ENCODE results near the gene FOXN1.

Gene FOXN1

DNA sequence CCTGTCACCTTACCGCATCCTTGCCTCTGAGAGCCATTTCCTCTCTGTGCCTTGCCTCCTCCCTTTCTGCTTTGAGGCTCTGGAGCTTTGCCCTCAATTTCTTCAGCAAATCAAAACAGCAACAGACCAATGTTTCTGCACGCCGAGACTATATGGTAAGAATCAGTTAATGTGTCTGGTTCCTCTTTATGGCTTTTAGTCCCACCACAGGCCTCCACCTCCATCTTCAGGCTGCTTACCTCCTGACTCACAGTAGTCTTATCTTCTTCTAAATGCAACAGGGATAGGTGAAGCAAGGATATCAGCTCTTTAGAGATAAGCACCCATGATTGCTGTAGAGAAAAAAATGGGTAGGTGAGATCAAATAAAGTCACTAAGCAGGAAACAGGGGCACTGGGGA is 79.7 kb downstream of the FOXN1 start:
- Mint-ChIP-seq H3K4me3 (no peak overlapping the region), H3K9me3 (no peaks in the 10 kb centered on the region), H3K4me1 (no peaks in the 10 kb centered on the region), H3K36me3 (ENCODE audit: low read depth) (peaks cover 27% of the 10 kb centered on the region), H3K27me3 (no peaks in the 10 kb centered on the region), H3K27ac (peak overlapping the region; percentile 8)
- DNase-seq, result no peak
- no peak for ATAC-seq

All from activated naive CD8-positive, alpha-beta T cell treated with anti-CD3 and anti-CD28 coated beads, Interleukin-2, amount 50 U/mL, for 24 hours (primary cell).